Right ventricle myocardium inferior (tissue), 1 donor: ENCODE measurements around the gene RPN2. TPM values are rescaled to one million over a fixed set of nuclear protein-coding genes. Genes with fewer than 3 reads are reported as not detected.
A peak's percentile ranks its signal among the peaks of the same experiment; 100 is the strongest.
"Not testable (repeated sequence)": the region's sequence is repeated elsewhere in the genome, so short reads cannot be mapped to it uniquely, and the experiment has no call there.

Experiments
- ATAC-seq: fragments of 200-7000 bp; cut with Tn5 transposase; one replicate; pipeline ENCODE4 v1.9.1; 2020; ENCODE audit warnings: mild to moderate bottlenecking, moderate library complexity
- DNase-seq: peaks from one replicate; pipeline ENCODE4 v3.0.0; 2021; ENCODE audit errors: missing footprints
- intact Hi-C: fragments of 100-400 bp; cut with DNase I; formaldehyde crosslinking; loops from one replicate; pipeline ENCODE4 v1.11.0; 2022
- long read RNA-seq: library from polyadenylated mRNA; unstranded; transcript quantifications from one replicate; pipeline ENCODE4 v2.0.0, GENCODE V29; 2021
- total RNA-seq: library from RNA; stranded (reverse); fragmentation: NEBNext Ultra II Directional; extraction: Animal tissue kit (Norgen Biotek cat#: 25700); gene quantifications from one replicate; pipeline ENCODE4 v1.2.1, GENCODE V29; 2021
- donor health status: DM: no; HTN: yes; CAD: no; lungs with severe emphysema.

RPN2 gene
- total RNA-seq: 100 TPM
- long read RNA-seq, transcript RPN2-201 (17 exons, 2,515 nt): major isoform, 43 of 154 reads
- long read RNA-seq, partial matches to known transcripts: 6 of 154 reads
- long read RNA-seq, other reads (novel, unspliced or antisense): 105 of 154 reads

GRCh38 chr20:37178839-37179682 lies at the start of gene RPN2, which contains the start of gene MROH8:
Gene RPN2, plus strand, starts transcription at chr20:37179330. Its CDS starts 27 bp downstream, at chr20:37179357.
Gene MROH8, minus strand, starts transcription at chr20:37179548.
- ATAC-seq (peak; percentile 99), DNase-seq (peak; percentile 99)
- intact Hi-C loops: loop anchor here (10.0 kb wide), 1 partner anchor 84 kb away; the partner anchor contains the start of gene RBL1

- no peak for ATAC-seq
- intact Hi-C loops: no loop called here
- no peak for DNase-seq
These were observed 47.6 kb upstream of the RPN2 start for GRCh38 chr20:37131486-37131885.

- DNase-seq: no peak
- intact Hi-C loops: no loop called here
- no peak for ATAC-seq
These were observed 45.2 kb upstream of the RPN2 start for GRCh38 chr20:37133952-37134351.

GRCh38 chr20:37137547-37137946 lies 41.6 kb upstream of the RPN2 start:
- ATAC-seq (no peak), DNase-seq (no peak)
- intact Hi-C loops: no loop called here

- intact Hi-C loops: no loop called here
- DNase-seq (no peak), ATAC-seq (no peak)
These were observed 36.4 kb upstream of the RPN2 start for GRCh38 chr20:37142708-37143107.

- no peak for ATAC-seq
- intact Hi-C loops: no loop called here
- DNase-seq: no peak
These were observed 34.2 kb upstream of the RPN2 start for GRCh38 chr20:37144856-37145404.

GRCh38 chr20:37147250-37147649 lies 31.9 kb upstream of the RPN2 start:
- DNase-seq (no peak), ATAC-seq (no peak)
- intact Hi-C loops: no loop called here

GRCh38 chr20:37150864-37151263 lies 28.3 kb upstream of the RPN2 start:
- ATAC-seq, DNase-seq, intact Hi-C loops: not testable (repeated sequence)

- no peak for DNase-seq
- no peak for ATAC-seq
- intact Hi-C loops: no loop called here
These were observed 27.6 kb upstream of the RPN2 start for GRCh38 chr20:37151529-37151928.

GRCh38 chr20:37152284-37152683 lies 26.8 kb upstream of the RPN2 start:
- no peak for ATAC-seq
- DNase-seq: no peak
- intact Hi-C loops: no loop called here

GRCh38 chr20:37154684-37155298 lies 24.3 kb upstream of the RPN2 start:
- ATAC-seq (no peak), DNase-seq (no peak)
- intact Hi-C loops: no loop called here

GRCh38 chr20:37155987-37156386 lies 23.1 kb upstream of the RPN2 start:
- ATAC-seq (no peak), DNase-seq (no peak)
- intact Hi-C loops: no loop called here

GRCh38 chr20:37158248-37158647 lies 20.9 kb upstream of the RPN2 start:
- no peak for ATAC-seq
- DNase-seq: no peak
- intact Hi-C loops: no loop called here

- no peak for DNase-seq
- no peak for ATAC-seq
- intact Hi-C loops: no loop called here
These were observed 18.4 kb upstream of the RPN2 start for GRCh38 chr20:37160683-37161082.

- ATAC-seq (no peak), DNase-seq (no peak)
- intact Hi-C loops: no loop called here
These were observed 17.1 kb upstream of the RPN2 start for GRCh38 chr20:37161830-37162549.

- no peak for DNase-seq
- intact Hi-C loops: no loop called here
- ATAC-seq: no peak
These were observed 16.5 kb upstream of the RPN2 start for GRCh38 chr20:37162646-37163045.

- DNase-seq: no peak
- intact Hi-C loops: no loop called here
- ATAC-seq: no peak
These were observed 15.1 kb upstream of the RPN2 start for GRCh38 chr20:37163832-37164554.

- DNase-seq (no peak), ATAC-seq (no peak)
- intact Hi-C loops: no loop called here
These were observed 14.1 kb upstream of the RPN2 start for GRCh38 chr20:37165031-37165430.
